GM18511 (cell line): ENCODE measurements around the gene SLC25A13.
A peak's percentile ranks its signal among the peaks of the same experiment; 100 is the strongest.

Experiments used
- ATAC-seq: cut with Tn5 transposase; IDR thresholded peaks from one replicate; pipeline ENCODE4 v1.9.1; 2021; ENCODE audit warnings: mild to moderate bottlenecking, moderate library complexity; ENCODE audit not compliant: unreplicated experiment

Gene SLC25A13

DNA sequence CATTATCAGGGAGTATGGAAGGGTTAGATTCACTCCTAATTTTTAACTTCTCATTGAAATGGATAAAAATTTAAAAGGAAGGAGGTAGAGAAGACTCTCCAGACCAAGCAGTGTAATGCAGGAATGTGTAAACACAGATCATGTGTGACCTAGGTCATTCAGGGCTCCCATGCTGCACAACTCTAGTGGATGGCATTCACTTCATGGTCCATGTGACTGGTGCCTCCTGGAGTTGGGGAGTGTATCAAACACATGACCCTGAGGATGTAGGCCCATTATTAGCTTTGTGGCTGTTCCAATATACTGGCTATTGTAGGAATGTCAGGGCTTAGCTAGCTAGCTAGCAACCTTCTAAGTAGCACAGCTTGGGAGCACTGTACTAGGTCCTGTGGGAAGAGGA lies 109.9 kb downstream of the SLC25A13 start:
- ATAC-seq = no peak

DNA sequence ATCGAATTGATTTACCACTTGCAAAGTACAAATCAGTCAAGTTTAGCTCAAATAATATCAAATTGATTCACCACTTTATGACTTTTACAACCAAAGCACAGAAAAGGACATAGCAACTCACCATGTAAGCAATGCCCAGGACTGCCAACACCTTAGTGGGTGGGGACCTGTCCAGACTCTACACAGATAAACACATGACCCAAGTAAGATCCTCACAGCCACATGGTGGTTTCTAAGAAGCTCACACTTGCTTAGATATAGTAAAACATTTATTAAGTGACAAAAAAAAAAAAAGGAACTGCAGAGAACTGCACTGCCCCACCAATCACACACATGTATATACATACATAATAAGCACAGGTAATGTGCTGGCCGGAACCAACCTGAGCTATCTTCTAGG lies 116.2 kb downstream of the SLC25A13 start:
- peak; percentile 52 for ATAC-seq

DNA sequence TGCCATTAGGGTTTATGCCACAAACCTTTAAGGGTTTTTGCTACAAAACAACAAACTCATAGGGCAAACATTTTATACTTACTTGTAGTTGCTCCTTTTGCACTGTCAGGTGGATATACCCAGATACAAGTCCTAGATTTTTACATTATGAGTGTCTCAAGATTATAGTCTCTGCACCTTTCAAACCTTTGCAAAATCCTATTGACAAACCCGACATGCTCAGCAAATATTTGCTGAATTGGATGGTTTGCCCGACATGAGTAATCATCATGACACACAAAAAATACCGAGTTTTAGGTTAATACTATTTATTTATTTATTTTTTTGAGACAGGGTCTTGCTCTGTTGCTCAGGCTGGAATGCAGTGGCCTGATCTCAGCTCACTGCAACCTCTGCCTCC lies 117.3 kb downstream of the SLC25A13 start:
- no peak for ATAC-seq

DNA sequence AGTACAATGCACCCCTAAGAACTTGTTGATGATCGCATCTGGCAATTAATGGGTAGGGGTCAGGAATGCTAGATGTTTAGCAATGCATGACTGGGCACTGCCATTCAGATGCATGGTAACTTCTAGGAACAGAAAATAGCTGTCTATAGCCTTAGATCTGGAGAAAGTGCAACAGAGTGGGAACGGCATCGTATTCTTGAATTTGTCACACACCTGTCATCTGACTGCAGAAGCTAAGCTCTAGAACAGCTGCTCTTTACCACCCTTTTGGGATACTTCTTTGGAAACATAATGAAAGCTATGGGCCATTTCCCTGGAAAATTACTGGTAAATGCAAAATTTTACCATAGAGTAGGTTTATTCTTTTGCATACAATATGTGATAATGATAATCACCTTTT lies 118.1 kb downstream of the SLC25A13 start:
- ATAC-seq = no peak

DNA sequence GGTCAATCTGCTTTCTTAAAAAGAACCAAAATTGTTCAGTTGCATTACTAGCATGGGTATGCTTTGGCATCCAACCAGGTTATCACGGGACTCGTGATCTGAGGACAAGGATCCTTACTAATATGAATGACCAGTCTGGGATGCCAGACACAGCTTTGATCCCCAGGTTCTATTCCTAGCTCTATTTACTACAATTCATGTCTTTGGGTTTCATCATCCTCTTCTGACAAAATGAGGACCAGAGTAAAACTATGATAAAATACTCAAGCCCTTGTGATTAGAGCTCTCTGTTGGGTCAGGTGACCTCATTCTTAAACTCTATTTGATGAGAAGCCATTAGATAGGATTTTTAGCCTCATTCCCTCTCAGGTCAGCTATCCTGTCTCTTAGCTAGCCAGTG lies 119.8 kb downstream of the SLC25A13 start:
- ATAC-seq = no peak

- no peak for ATAC-seq
These were observed 121.2 kb downstream of the SLC25A13 start for GRCh38 chr7:96200740-96201139.

DNA sequence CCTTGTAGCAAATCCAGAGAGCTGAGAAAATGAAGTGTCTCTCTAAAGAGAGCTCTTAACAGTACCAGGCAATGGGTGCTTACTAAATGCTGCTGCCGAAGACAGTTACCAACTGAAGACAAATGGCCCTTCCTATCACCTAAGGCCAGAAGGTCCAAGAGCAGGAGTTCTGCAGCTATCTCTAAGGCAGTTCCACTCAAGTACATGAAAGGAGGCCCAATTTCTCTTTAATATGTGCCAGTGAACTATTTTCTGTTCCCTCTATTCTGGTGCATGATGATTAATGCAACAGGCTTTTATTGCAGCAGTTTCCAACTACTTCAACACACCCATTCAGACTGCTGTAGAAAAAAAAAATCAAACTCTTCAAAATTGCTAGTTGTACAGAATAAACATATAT lies 122.5 kb downstream of the SLC25A13 start:
- no peak for ATAC-seq

GRCh38 chr7:96198047-96198636 lies 123.8 kb downstream of the SLC25A13 start:
- ATAC-seq = no peak

GRCh38 chr7:96196676-96197075 lies 125.2 kb downstream of the SLC25A13 start:
- no peak for ATAC-seq

GRCh38 chr7:96189129-96189820 lies 132.6 kb downstream of the SLC25A13 start:
- no peak for ATAC-seq

GRCh38 chr7:96188591-96188991 lies 133.3 kb downstream of the SLC25A13 start:
- no peak for ATAC-seq

DNA sequence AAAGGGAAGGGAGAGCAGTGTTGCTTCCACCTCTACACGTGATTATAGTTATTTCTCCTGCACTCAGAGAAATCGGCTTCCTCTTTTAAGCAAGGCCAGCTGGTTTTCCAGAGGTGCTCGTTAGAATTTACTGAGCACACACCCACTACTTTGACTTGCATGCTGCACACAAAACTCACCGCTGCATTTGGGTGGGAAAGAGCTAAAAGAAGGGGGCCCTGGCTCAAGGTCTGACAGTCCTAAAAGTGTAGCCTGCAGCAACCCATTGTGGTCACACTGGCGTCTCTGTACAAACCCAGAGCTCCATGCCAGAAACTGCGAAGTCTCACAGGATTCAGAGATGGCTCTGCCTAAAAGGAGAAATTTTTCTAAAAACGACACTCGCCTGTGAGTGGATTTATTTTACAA lies 133.7 kb downstream of the SLC25A13 start:
- no peak for ATAC-seq

DNA sequence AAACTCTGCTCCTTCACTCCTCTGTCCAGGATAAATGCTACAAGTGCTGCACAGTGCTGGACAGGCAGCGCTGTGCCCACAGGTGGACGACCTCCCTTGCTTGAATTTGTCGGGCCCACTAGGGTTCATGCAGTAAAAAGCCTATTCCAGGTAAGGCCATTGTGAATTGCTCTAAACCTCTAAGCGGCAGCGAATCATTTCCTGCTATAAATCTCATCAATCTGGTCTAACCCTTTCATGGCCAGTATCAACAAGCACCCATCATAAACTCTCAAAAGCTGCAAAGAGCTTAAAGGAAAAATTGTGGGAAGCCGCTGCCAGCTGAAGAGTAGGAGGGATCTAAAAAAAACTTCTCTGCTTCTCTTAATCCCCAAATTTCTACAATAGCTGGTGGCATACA lies 134.2 kb downstream of the SLC25A13 start:
- no peak for ATAC-seq

- ATAC-seq = no peak
These were observed 137.1 kb downstream of the SLC25A13 start for GRCh38 chr7:96184783-96185182.

DNA sequence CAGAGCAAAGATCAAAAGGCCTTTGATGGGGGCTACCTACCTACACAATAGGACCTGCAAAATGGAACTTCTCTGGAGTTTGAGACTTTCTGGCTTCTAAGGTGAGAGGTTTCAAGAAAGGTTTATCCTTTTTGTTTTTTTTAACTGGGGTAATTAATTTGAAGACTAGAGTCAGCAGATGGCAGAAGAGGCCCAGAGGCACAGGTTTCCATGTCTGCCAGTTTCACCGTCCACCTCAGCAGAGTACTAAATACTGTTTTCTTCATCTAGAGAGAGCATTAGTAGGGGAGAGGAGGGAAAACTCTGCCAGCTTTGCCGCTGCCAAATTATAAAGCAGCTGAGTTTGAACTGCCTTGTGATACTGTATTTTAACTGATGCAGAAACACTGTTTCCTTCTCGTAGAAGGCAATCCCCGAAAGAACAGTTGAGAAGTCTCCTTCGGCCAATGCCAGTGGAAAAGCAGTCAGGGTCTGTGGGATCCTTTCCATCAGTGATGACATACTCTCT lies 138.7 kb downstream of the SLC25A13 start:
- no peak for ATAC-seq

DNA sequence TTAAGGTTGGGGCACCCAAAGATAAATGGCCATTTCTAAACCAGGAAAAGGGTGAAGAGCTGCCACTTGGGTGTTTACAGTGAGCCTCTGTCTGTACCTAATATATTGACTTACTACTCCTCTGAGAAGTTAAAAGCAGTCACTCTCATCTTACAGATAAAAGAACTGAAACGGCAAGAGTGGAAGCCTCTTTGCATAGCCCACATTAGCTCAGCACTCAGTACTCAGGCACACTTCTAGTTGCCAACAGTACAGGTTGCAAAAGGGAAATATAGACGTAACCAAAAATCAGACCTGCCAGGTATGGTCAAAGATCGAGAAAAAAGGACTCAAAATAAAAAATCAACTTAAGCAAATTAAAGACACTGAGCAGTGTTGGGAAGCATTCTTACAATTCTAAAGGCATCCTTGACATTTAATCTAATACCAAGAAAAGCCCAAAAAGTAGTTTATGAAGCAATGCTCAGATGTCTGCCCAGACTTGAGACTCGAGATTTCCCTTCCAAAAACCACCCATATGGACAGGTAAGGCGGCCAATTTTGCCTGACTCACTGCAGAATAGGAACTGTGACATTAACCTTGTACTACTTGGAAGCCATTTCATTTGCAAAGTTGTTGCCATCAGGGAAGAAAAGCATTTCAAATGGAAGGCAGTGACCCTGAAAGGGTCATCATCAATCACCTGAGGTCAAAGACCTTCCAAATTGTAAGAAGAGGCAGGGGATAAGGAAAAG lies 139.3 kb downstream of the SLC25A13 start:
- ATAC-seq = no peak

- no peak for ATAC-seq
These were observed 140.7 kb downstream of the SLC25A13 start for GRCh38 chr7:96181174-96181573.

- ATAC-seq = no peak
These were observed 142.1 kb downstream of the SLC25A13 start for GRCh38 chr7:96179837-96180236.

DNA sequence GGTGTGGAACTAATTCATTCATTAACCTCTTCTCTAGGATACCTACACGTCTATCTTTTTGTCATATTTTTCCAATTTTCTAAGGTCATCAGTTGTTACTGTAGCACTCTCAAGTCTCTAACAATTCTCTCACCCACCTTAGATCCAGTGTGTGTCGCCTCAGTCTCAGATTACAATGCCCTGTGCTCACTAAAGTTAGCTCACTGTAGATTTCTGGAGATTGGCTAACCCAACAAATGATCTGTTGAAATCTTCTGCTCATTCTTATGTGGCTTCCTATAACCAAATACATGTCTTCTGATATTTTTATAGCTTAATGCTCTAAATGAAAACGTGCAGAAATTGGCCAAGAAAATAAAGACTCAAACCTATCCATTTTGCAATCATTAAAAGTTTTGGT lies 142.6 kb downstream of the SLC25A13 start:
- no peak for ATAC-seq

GRCh38 chr7:96178581-96178980 lies 143.3 kb downstream of the SLC25A13 start:
- no peak for ATAC-seq

DNA sequence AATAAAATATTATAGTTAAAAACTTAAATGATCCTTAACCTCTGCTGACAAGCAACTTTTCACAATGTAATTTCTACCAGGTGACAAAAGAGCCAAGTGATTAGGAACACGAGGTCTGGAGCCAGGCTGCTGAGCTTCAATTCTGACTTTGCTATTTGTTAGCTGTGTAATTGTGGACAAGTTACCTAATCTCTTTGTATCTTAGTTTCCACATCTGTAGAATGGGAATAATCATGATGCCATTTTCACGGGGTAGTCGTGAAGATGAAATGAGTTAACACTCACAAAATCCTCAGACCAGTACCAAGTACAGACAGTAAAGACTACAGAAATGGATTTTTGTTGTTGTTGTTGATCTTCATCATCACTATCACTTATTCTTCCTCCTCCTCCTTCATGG lies 144.5 kb downstream of the SLC25A13 start:
- no peak for ATAC-seq

DNA sequence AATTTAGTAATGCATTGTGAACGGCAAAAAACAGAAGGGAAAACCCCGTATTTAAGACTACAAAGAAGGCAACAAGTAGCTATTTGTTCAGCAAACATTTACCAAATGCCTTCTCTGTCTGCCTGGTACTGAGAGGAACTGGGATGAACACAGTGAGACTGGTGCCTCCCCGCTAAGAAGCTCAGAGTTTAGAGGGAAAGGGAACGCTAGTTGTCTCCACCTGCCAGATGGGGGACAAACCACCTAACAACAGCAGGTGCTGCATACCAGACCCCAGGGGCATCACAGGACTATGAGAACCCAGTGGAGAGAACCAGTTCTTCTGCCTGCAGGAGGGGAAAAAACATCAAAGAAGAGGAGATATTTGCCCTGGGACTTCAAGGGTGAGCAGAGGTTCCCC lies 147.1 kb downstream of the SLC25A13 start:
- ATAC-seq = no peak
